IMR-90 (cell line): ENCODE results near the gene TSC22D3.

Experiments
- BHLHE40 ChIP-seq: fragments of 150-350 bp; IDR thresholded peaks from 2 replicates; pipeline ENCODE4 v1.6.1; 2016; ENCODE audit warnings: mild to moderate bottlenecking, low read depth, low read length
- CHD1 ChIP-seq: IDR thresholded peaks from 2 replicates; pipeline ENCODE4 v1.6.1; 2012; ENCODE audit warnings: low read depth, low read length, improper control_type of control experiment
- FOS ChIP-seq: fragments of 150-350 bp; IDR thresholded peaks from 2 replicates; pipeline ENCODE4 v1.6.1; 2016; ENCODE audit warnings: low read depth, low read length
- MXI1 ChIP-seq: IDR thresholded peaks from 2 replicates; pipeline ENCODE4 v1.6.1; 2012; ENCODE audit warnings: low read depth, mild to moderate bottlenecking, low read length, moderate library complexity, borderline replicate concordance
- POLR2A ChIP-seq: IDR thresholded peaks from 2 replicates; pipeline ENCODE4 v1.6.1; 2012; ENCODE audit warnings: mild to moderate bottlenecking, low read depth, low read length
- RAD21 ChIP-seq: IDR thresholded peaks from 2 replicates; pipeline ENCODE4 v1.6.1; 2012; ENCODE audit warnings: low read length, improper control_type of control experiment
- TF ChIP-seq, protein P1 (sequence below): conservative IDR thresholded peaks from 2 replicates; pipeline ENCODE4 v1.5.1; 2012; ENCODE audit warnings: mild to moderate bottlenecking, low read depth, low read length, improper control_type of control experiment

DNA sequence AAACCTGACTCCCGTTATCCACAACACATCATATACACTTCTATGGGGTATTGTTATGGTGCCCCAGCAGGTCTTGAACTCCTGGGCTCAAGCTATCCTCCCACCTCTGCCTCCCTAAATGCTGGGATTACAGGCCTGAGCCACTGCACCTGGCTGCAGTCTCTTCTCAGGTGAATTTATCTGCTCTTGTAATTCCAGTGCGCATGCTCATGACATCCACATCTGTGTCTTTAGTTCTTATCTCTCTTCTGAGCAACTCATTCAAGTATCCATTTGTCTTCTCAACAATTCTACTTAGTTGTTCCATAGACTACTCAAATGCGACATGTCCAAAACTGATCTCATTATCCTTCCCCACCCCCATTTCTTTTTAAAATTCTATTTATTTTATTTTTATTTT lies 29.6 kb upstream of the TSC22D3 start:
- TF ChIP-seq CHD1 (no peak), FOS (no peak), RAD21 (no peak), POLR2A (no peak), BHLHE40 (no peak), MXI1 (no peak)
- TF ChIP-seq, protein P1, sequence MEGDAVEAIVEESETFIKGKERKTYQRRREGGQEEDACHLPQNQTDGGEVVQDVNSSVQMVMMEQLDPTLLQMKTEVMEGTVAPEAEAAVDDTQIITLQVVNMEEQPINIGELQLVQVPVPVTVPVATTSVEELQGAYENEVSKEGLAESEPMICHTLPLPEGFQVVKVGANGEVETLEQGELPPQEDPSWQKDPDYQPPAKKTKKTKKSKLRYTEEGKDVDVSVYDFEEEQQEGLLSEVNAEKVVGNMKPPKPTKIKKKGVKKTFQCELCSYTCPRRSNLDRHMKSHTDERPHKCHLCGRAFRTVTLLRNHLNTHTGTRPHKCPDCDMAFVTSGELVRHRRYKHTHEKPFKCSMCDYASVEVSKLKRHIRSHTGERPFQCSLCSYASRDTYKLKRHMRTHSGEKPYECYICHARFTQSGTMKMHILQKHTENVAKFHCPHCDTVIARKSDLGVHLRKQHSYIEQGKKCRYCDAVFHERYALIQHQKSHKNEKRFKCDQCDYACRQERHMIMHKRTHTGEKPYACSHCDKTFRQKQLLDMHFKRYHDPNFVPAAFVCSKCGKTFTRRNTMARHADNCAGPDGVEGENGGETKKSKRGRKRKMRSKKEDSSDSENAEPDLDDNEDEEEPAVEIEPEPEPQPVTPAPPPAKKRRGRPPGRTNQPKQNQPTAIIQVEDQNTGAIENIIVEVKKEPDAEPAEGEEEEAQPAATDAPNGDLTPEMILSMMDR = no peak
